Measurements from ENCODE around the gene STUM. TPM values are rescaled to one million over a fixed set of nuclear protein-coding genes. Genes with fewer than 3 reads are reported as not detected.

Gene STUM
- total RNA-seq, 1 donor from 2014 or later, result 0.13 TPM

DNA sequence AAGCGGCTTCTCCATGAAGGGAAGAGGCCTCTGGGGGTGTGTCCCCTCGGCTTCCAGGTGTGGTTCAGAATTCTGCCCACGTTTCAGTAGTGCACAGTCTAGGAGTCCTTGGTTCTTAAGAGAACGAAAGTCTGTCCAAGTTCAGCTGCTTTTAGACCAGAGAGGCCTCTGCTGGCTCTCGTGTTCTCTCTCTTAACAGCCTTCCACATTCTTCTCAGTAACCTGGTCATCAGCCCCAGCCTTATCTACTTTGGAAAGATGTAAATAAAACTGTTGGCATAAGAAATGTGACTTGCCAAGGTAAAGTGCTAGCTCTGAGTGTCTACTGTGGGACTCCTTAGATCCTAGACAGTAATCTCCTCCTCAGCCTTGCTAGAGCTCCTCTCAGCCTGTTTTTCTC lies 15.3 kb upstream of the STUM start:
- no peak for DNase-seq (ENCODE audit: low read depth in 2 of 2)

DNA sequence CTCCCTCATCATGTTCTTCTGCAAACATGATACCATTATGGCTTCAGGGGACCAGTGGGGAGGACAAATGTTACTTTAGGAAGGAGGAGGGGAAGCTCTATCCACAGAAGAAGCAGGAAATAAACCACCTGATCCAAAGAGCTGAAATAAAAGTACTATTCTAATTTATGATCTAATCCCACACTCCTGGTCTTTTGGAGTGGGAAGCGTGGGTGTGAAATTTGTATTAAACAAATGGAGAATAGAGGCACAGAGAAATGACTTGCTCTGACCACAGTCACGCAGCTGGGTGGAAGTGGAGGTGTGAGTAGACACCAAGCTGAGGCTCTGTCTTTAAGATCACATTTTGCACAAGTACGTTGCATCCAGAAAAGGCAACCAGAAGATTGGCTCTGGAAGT lies 14.5 kb upstream of the STUM start:
- no peak for DNase-seq (ENCODE audit: low read depth in 2 of 2)

DNA sequence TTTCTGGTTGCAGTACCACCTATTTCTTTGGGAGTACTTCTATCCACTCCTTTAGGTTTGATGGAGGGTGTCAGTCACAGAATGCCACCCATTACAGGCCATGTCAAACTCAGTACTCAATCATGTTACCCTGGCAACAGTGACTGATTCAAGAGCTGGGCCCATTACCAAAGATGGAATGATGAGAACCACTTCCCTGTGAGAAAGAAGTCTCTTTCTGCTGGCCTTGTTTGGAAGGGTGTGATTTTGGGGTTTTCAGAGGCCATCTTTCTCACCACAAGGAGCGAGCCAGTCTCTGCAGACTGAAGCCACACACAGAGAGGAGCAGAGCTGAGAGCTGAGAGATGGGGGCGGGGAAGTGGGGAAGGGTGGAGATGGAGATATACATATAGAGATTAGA lies 13.9 kb upstream of the STUM start:
- DNase-seq (ENCODE audit: low read depth in 2 of 2), result no peak

DNA sequence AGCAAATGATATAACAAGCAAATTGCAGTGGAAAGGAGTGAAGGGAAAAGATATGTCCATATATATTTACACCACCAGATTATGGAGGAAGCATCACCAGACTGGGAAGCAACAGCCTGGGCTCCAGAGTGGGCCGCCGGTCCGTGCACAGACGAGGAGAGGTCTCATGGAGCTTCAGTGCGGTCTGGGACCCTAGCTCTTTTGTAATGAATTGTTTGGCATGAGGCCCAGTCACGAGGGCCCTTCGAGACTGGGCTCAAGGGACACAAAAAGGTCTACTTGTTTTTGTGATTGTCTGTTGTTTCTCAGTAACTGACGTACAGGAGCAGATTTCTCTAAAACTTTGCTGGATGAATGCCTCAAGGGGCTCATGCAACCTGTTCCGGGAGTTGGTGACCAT lies 12.9 kb upstream of the STUM start:
- no peak for DNase-seq (ENCODE audit: low read depth in 2 of 2)

DNA sequence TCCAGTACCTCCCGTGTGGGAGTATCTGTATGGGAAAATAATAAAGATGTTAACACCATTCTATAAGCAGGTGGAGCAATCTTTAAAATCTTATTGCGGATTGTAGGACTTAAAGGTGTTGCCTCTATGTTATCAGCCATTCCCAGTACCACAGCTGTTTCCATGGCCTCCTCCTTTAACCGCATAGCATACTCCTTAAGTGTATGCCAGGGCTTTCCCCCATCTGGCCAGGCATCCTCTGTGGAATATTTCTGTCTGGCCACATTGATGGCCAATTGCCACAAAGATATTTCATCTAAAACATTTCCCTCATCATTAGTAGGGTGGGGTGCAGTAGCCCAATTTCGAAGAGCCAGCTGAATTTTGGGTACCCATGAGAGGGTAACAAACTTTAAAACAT lies 7.3 kb upstream of the STUM start:
- DNase-seq (ENCODE audit: low read depth in 2 of 2), result no peak

DNA sequence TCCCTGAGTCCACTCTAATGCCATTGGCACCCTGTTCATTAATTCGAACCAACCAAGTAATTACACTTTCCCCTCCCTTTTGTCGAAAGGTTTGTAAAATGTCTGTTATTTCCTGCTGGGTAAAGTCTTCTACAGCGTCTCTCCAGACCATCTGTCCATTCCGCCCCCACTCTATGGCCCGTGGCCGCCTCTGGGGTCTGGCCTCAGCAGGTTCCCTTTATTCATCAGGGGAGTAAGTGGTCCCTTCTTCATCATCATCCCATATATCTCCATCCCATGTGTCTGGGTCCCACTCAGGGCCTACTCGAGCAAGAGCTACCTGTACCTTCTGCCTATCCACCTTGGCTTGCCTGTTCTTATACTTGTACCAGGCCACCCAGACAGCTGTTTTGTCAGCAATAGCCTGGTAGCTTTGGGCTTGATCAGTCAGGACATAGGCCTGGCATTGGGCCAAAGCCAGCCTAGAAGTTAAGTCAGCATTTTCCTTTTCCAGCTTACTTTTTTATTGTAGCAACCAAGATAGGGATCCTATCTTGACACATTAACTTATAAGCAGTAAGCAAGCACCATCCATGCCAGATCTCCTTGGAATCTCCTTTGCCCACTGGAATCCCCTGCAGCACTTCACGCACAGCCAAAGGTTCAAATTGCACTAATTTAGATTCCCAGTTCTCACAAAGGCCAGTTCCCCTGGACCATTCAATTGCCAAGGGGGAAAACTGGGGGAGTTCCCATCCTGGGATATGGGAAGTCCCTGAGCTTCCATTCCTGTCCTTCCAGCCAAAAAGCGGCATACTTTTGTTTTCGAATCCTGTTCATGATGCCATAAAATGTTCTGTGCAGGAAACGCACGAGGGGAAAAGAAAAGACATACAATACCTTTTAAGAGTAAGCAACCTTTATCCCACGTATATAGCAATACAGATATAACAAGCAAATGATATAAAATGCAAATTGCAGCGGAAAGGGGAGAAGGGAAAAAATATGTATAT lies 6.6 kb upstream of the STUM start:
- peak; percentile 76 to 83 for DNase-seq (ENCODE audit: low read depth in 2 of 2)

DNA sequence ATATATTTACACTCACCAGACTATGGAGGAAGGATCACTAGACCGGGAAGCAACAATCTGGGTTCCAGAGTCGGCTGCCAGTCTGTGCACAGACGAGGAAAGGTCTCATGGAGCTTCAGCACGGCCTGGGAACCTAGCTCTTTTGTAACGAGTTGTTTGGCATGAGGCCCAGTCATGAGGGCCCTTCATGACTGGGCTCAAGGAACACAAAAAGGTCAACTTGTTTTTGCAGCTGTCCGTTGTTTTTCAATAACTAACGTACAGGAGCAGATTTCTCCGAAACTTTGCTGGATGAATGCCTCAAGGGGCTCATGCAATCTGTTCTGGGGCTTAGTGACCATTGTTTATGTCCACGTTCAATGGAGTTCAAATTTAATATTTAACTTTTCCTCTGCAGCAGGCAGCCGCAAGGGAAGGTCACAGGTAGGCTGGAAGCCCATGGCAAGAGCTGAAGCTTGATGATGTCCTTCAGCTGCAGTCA lies 5.9 kb upstream of the STUM start:
- DNase-seq (ENCODE audit: low read depth in 2 of 2), result peak; percentile 73 to 78

DNA sequence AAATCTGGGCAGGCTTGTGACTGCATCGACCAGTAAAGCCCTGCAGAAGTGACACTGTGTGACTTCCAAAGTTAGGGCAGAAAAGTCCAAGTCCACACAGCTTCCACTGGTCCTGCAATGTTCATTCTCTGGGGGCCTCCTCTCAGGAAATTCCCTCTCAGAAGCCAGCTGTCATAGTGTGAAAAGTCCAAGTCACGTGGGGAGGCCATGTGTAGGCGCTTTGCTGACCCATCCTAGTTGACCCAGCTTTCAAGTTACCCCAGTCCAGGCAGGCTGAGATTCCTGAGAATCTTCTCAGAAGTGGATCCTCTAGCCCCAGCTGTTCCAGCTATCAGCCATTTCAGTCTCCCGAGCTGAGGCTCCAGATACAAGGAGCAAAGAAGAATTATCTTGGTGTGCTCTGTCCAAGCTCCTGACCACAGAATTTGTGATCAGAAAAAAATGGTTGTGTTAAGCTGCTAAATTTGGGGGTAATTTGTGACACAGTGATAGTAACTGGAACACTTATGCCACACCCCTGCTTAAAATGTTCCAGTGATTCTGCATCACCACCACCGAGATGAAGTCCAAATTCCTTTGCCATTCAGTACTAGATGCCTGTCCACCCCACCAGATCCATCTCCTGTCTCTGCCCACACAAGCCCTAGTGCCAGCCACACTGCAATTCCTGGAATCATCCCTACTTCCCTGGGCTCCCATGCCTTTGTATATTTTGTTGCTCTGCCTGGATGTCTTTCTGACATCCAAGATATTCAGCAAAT lies 2.5 kb upstream of the STUM start:
- no peak for DNase-seq (ENCODE audit: low read depth in 2 of 2)

DNA sequence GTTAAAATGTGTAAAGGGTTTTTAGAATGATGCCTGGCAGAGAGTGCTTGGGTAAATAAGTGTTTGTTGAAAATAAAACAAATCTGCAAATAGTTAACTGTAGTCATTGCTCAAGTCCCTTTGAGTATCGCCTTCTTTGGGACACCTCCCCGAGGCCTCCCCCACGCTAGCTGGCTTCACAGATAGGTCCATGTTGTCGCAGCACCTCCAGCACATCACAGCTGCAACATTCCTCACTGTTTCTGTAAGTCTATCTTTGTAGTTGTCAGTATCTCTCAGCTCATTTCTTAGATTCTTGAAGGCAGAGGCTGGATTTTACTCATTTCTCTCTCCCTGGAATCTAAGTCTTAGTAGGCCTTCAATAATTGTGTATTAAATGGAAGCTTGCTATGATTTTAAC lies 1.6 kb upstream of the STUM start:
- DNase-seq (ENCODE audit: low read depth in 2 of 2), result no peak

DNA sequence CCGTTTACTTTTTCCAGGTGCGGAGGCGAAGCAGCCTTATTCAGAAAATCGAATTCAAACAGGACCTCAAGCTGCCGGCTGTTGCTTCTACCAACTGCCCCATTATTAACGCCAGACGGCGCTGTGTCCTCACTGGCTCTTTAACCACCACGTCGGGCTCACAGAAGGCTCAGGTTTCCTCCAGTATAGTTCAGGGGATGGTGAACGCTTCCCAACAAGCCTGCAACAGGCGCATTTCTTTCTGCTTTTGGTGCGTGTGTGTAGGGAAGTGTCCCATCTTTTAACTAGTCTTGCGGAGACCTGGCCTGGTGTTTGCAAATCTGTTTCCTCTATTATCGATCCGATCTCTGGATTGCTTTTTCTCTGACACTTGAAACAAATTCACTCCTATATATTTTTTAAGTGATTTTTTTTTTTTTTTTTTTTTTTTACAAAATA lies 791 bp upstream of the STUM start:
- DNase-seq (ENCODE audit: low read depth in 2 of 2), result peak; percentile 81 to 88

DNA sequence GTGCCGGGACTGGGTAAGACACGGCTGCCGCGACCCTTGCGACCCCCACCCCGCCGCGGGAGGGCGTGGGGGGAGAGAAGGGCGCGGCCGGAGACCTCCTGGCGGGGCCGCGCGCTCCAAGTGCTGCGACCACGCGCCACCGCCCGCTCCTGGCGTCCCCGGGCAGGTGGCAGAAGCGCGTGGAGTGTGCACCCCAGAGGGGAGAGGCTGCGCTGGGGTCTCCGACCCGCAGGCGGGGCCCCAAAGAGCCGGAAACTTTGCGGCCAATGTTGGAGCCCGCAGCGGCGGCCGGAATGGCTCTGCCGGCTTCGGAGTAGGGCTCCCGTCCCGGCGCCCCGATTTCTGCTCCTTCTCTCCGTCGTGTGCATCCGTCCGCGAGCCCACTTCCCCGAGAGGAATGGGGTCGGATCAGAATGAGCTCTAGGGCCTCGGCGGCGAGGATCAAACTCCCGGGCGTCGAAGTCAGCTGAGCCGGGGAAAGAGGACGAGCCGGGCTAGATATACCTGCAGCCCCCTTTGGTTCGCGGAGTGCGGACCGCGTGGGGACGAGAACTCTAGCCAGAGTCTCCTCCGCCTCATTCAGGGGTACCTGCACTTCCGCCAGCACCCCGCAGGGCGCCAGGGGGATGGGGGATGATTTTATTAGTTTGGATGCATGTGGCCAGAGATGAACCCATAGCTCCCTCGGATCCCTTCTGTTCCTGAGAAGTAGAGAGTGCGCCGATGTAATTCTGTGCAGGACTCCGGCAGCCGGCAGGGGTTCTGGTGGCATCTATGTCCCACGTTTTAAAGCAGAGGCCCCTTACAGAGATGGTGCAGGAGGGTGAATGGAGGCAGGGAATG lies 751 bp downstream of the STUM start:
- DNase-seq (ENCODE audit: low read depth in 2 of 2), result no peak

DNA sequence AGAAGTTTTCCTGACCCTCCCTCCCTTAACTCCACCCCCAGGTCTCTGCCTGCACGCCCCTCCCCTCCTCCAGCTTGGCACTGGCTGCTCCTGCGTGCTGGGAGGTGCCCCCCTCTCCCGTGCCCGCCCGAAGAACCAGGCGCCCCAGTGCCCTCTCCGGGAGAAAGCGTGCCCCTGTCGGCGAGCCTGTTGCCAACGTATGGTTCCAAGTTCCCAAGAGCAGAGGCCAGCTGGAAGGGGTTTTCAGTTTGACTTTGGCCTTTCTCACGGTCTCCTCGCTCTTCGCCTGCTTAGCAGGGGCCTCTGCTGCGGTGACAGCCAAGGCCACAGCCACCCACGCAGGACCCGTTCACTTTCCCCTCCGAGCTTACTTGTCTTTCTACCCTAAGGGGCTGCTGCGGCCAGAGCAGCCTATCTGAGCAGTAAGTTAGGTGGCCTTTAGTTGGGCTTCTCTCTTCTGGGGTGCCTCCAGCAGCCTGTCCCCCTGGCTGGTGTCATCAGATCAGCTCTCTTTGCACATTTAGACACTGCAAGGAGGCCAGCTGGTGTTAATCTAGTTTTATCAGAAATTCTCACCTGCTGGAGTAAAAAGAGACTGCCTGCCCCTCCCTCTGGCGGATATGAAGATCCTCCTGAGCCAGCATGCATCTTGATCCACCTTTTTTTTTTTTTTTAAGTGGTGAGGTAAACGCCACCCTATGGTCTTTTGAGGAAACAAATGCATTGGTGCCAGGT lies 1.5 kb downstream of the STUM start:
- peak in 1 of 2 donors; percentile 14 for DNase-seq (ENCODE audit: low read depth in 2 of 2)

DNA sequence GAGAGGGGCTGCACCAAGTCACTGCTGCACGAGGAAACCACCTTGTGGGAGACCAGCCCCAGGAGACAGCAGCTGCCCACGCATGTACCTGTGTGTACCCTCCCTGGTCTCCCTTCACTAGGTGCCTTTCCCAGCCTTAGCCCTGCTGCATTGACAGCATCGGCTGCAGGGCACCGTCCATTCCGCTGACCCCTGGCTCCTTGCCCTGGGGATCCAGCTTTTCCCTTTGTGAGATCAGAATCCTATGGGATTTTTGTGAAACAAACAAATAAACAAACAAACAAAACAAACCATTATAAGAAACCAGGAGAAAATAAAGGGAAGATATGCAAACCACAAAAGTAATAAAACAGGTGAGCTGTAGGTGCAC lies 2.1 kb downstream of the STUM start:
- no peak for DNase-seq (ENCODE audit: low read depth in 2 of 2)

DNA sequence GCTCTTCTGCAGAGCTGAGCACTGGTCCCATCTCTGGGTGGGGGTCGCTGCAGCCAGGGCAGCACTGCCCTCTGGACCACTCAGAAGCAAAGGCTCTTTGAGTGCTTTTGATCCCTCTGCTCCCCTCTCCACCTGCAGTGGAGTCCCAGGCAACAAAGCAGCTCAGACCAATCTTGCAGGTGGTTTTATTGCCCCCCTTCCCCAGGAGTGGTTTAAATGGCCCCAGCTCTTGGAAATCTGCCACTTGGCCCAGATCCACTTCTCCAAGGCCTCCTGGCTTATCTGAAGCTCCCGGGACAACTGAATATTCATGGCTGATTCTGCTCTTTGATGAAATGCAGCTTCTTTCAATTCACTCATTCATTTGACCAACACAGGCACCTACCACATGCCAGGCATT lies 2.7 kb downstream of the STUM start:
- no peak for DNase-seq (ENCODE audit: low read depth in 2 of 2)

DNA sequence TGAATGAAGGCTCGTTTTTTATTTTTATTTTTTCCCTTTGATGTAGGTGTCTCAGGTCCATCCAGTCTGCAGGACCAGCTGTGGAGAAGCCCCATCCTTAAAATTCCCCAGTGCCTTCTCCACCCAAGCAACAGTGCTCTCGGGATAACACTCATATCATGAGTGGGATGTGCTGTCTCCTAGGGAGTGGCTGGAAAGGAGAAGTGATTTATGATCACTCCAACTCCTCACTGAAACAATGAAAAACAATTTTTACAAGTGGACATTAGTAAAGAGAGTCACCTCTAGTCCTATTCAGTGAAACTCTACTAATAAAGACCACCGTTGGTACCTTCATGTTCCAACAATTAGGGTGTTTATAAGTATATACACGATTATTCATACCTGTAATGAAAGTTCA lies 3.5 kb downstream of the STUM start:
- DNase-seq (ENCODE audit: low read depth in 2 of 2), result no peak

DNA sequence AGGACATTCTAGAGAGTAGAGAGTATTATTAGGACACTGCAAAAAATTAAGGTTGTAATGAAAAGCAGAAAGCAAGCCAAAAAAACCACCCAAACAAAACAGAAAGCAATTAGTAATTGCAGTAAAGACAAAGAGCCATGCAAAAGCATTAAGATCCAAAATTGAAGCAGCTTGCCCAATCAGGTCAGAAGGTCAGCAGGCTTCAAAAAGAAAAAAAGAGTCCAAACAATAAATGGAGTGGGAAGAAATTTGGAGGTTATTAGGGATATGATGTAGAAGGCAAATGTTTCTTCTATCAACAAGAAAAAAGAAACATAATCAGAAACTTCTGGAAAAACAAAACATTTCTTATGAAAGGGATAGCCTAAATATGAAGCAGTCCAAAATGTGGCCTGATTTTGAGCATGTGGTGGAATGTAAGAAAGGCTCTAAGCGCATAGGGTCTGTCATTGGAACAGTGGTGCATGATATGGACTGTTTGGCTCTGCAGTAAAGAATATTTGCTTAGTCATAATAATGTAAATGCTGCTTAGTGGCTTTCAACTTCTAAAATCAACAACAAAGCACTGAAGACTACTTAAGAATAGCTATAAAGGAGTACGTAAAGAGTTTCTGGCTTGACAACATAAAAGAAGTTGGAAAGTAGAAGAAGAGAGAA lies 4.8 kb downstream of the STUM start:
- no peak for DNase-seq (ENCODE audit: low read depth in 2 of 2)

DNA sequence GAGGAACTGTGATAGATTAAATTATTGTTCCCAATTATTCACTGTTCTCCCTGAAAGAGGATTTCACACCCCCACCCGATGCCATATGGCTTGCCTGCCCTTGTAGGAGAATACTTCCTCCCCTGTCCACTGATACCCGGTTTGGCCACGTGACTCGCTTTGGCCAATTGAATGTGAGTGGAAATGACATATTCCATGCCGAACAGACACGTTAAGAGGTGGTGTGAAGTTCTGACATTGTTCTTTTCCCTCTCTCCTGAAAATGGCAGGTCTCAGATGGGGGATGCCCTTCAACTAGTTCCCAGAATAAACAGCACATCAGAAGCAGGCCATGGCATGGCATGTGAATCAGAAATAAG lies 5.3 kb downstream of the STUM start:
- DNase-seq (ENCODE audit: low read depth in 2 of 2), result no peak

DNA sequence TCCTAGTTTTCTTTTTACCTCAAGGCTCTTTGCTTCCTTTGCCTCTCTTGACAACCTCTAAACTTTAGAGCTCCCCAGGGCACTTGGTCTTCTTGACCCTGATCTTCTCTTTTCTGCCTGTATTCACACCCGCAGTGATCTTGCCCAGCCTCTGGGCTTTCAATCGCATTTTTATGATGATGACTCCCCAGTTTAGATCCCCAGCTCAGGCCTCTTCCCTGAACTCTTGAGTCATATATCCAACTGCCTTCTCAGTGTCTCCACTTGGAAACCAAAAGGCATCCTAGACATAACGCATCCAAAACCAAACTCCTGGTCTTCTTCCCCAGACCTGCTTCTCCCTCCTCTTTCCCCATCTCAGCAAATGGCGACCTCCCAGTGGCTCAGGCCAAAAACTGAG lies 6.5 kb downstream of the STUM start:
- DNase-seq (ENCODE audit: low read depth in 2 of 2), result no peak

DNA sequence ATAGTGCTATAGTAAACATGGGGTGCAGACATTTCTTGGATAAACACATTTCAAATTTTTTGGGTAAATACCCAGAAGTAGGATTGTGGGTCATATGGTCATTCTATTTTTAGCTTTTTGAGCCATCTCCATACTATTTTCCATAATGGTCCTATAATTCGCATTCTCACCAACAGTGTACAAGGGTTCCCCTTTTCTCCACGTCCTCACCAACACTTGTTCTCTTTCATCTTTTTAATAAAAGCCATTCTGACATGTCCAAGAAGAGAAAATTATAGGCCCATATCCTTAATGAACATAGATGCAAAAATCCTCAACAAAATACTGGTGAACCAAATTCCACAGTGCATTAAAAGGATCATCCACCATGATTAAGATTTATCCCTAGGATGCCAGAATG lies 8.9 kb downstream of the STUM start:
- DNase-seq (ENCODE audit: low read depth in 2 of 2), result no peak

DNA sequence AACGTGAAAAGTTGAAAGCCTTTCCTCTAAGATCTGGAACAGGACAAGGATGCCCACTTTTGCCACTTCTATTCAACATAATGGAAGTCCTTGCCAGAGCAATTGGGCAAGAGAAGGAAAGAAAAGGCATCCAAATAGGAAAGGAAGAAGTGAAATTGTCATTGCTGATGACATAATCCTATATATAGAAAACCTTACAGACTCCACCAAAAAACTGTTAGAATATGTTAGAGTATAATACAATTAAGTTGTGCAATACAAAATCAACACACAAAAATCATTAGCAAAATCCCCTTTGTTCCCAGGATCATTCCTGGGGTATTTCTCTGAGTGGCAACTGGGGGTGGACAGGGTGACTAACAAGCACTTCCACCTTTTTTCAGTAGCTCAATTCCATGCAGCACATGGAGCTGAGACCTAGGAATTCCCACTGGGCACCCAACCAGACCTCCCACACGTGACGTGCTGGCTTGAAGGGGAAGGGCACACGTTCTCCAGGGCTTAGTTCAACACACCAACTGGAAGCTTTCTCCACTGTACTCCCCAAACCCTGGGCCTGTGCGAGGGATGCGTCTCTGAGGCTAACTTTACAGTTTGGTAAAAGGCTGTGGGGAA lies 9.6 kb downstream of the STUM start:
- DNase-seq (ENCODE audit: low read depth in 2 of 2), result no peak

All from dermis microvascular lymphatic vessel endothelial cell (primary cell).